ENCODE results near the gene ZKSCAN5.
"Not testable (repeated sequence)": the region's sequence is repeated elsewhere in the genome, so short reads cannot be mapped to it uniquely, and the experiment has no call there.

The ZKSCAN5 gene

GRCh38 chr7:99497766-99498545 lies 6.5 kb upstream of the ZKSCAN5 start:
- DNase-seq (ENCODE audit: low read depth), result no peak

- no peak for DNase-seq (ENCODE audit: low read depth)
Observed at GRCh38 chr7:99498546-99498944, 5.9 kb upstream of the ZKSCAN5 start.

GRCh38 chr7:99499371-99499720 lies 5.1 kb upstream of the ZKSCAN5 start:
- DNase-seq (ENCODE audit: low read depth), result no peak

- DNase-seq (ENCODE audit: low read depth), result peak; percentile 82
Observed at GRCh38 chr7:99499721-99500636, 4.5 kb upstream of the ZKSCAN5 start, which contains the start of gene ZNF394. ZNF394 (minus strand) TSS chr7:99500281; CDS start chr7:99500093, 188 bp downstream.

GRCh38 chr7:99500637-99501009 lies 3.8 kb upstream of the ZKSCAN5 start:
- no peak for DNase-seq (ENCODE audit: low read depth)

GRCh38 chr7:99501236-99501635 lies 3.2 kb upstream of the ZKSCAN5 start:
- DNase-seq (ENCODE audit: low read depth), result not testable (repeated sequence)

- DNase-seq (ENCODE audit: low read depth), result no peak
Observed at GRCh38 chr7:99504281-99504602, 220 bp upstream of the ZKSCAN5 start.

- DNase-seq (ENCODE audit: low read depth), result no peak
Observed at GRCh38 chr7:99505324-99505662, 831 bp downstream of the ZKSCAN5 start.

- no peak for DNase-seq (ENCODE audit: low read depth)
Observed at GRCh38 chr7:99514050-99514449, 9.6 kb downstream of the ZKSCAN5 start.

GRCh38 chr7:99521399-99521798 lies 16.9 kb downstream of the ZKSCAN5 start:
- no peak for DNase-seq (ENCODE audit: low read depth)

- no peak for DNase-seq (ENCODE audit: low read depth)
Observed at GRCh38 chr7:99525713-99526440, 21.4 kb downstream of the ZKSCAN5 start.

- no peak for DNase-seq (ENCODE audit: low read depth)
Observed at GRCh38 chr7:99531354-99531765, 26.9 kb downstream of the ZKSCAN5 start.

GRCh38 chr7:99535667-99536066 lies 31.2 kb downstream of the ZKSCAN5 start:
- no peak for DNase-seq (ENCODE audit: low read depth)

- DNase-seq (ENCODE audit: low read depth), result no peak
Observed at GRCh38 chr7:99539213-99539811, 34.9 kb downstream of the ZKSCAN5 start.

GRCh38 chr7:99540542-99540941 lies 36.1 kb downstream of the ZKSCAN5 start:
- DNase-seq (ENCODE audit: low read depth), result no peak

GRCh38 chr7:99541212-99541611 lies 36.8 kb downstream of the ZKSCAN5 start:
- no peak for DNase-seq (ENCODE audit: low read depth)

GRCh38 chr7:99543081-99543671 lies 38.7 kb downstream of the ZKSCAN5 start:
- DNase-seq (ENCODE audit: low read depth), result no peak

- no peak for DNase-seq (ENCODE audit: low read depth)
Observed at GRCh38 chr7:99543916-99544315, 39.5 kb downstream of the ZKSCAN5 start.

- not testable (repeated sequence) for DNase-seq (ENCODE audit: low read depth)
Observed at GRCh38 chr7:99545308-99545707, 40.8 kb downstream of the ZKSCAN5 start.

- DNase-seq (ENCODE audit: low read depth), result not testable (repeated sequence)
Observed at GRCh38 chr7:99549545-99549944, 45.1 kb downstream of the ZKSCAN5 start.

GRCh38 chr7:99551334-99551733 lies 46.9 kb downstream of the ZKSCAN5 start:
- no peak for DNase-seq (ENCODE audit: low read depth)
